ENCODE measurements around the gene GFRA4. TPM values are rescaled to one million over a fixed set of nuclear protein-coding genes. Genes with fewer than 3 reads are reported as not detected.

Gene GFRA4
- polyA plus RNA-seq, 2 donors, result not detected

- Histone ChIP-seq H3K27ac (ENCODE audit: low read depth in 2 of 2, low read length in 1 of 2) (no peak overlapping the region), H3K36me3 (ENCODE audit: control insufficient read depth in 2 of 2, insufficient read depth in 2 of 2, low read length in 1 of 2) (no peaks in the 10 kb centered on the region), H3K9me3 (ENCODE audit: control insufficient read depth in 2 of 2, insufficient read depth in 1 of 2, low read depth in 1 of 2, low read length in 1 of 2) (no peaks in the 10 kb centered on the region), H3K4me3 (ENCODE audit: low read depth in 1 of 2, low read length in 2 of 2) (no peak overlapping the region), H3K27me3 (ENCODE audit: control insufficient read depth in 1 of 2, insufficient read depth in 2 of 2, low read length in 2 of 2) (peaks cover 7 to 10% of the 10 kb centered on the region in 2 donors), H3K4me1 (ENCODE audit: control insufficient read depth in 2 of 2, insufficient read depth in 2 of 2, low read length in 1 of 2) (peaks cover 4 to 8% of the 10 kb centered on the region in 2 donors)
- WGBS, 2 donors, result 84 to 92% methylated on average over 7 of the region's 7 CpGs
These were observed 5.0 kb downstream of the GFRA4 start for GRCh38 chr20:3658019-3658715.

- Histone ChIP-seq H3K9me3 (ENCODE audit: control insufficient read depth in 2 of 2, insufficient read depth in 1 of 2, low read depth in 1 of 2, low read length in 1 of 2) (no peaks in the 10 kb centered on the region), H3K27ac (ENCODE audit: low read depth in 2 of 2, low read length in 1 of 2) (no peak overlapping the region), H3K4me3 (ENCODE audit: low read depth in 1 of 2, low read length in 2 of 2) (no peak overlapping the region), H3K4me1 (ENCODE audit: control insufficient read depth in 2 of 2, insufficient read depth in 2 of 2, low read length in 1 of 2) (peaks cover 0 to 7% of the 10 kb centered on the region in 2 donors), H3K27me3 (ENCODE audit: control insufficient read depth in 1 of 2, insufficient read depth in 2 of 2, low read length in 2 of 2) (no peaks in the 10 kb centered on the region), H3K36me3 (ENCODE audit: control insufficient read depth in 2 of 2, insufficient read depth in 2 of 2, low read length in 1 of 2) (peaks cover 3% of the 10 kb centered on the region in 2 donors)
- 78 to 84% methylated on average over 4 of the region's 4 CpGs for WGBS, 2 donors
These were observed 8.1 kb downstream of the GFRA4 start for GRCh38 chr20:3655131-3655405.

GRCh38 chr20:3654326-3655130, 8.7 kb downstream of the GFRA4 start:
- Histone ChIP-seq H3K4me1 (ENCODE audit: control insufficient read depth in 2 of 2, insufficient read depth in 2 of 2, low read length in 1 of 2) (peaks cover 0 to 7% of the 10 kb centered on the region in 2 donors), H3K36me3 (ENCODE audit: control insufficient read depth in 2 of 2, insufficient read depth in 2 of 2, low read length in 1 of 2) (peaks cover 3 to 4% of the 10 kb centered on the region in 2 donors), H3K4me3 (ENCODE audit: low read depth in 1 of 2, low read length in 2 of 2) (no peak overlapping the region), H3K9me3 (ENCODE audit: control insufficient read depth in 2 of 2, insufficient read depth in 1 of 2, low read depth in 1 of 2, low read length in 1 of 2) (no peaks in the 10 kb centered on the region), H3K27me3 (ENCODE audit: control insufficient read depth in 1 of 2, insufficient read depth in 2 of 2, low read length in 2 of 2) (no peaks in the 10 kb centered on the region), H3K27ac (ENCODE audit: low read depth in 2 of 2, low read length in 1 of 2) (no peak overlapping the region)
- WGBS, 2 donors, result 77% methylated on average over 17 of the region's 17 CpGs

GRCh38 chr20:3653921-3654320, 9.3 kb downstream of the GFRA4 start:
- Histone ChIP-seq H3K36me3 (ENCODE audit: control insufficient read depth in 2 of 2, insufficient read depth in 2 of 2, low read length in 1 of 2) (peaks cover 5 to 7% of the 10 kb centered on the region in 2 donors), H3K4me1 (ENCODE audit: control insufficient read depth in 2 of 2, insufficient read depth in 2 of 2, low read length in 1 of 2) (peaks cover 0 to 7% of the 10 kb centered on the region in 2 donors), H3K27ac (ENCODE audit: low read depth in 2 of 2, low read length in 1 of 2) (no peak overlapping the region), H3K9me3 (ENCODE audit: control insufficient read depth in 2 of 2, insufficient read depth in 1 of 2, low read depth in 1 of 2, low read length in 1 of 2) (no peaks in the 10 kb centered on the region), H3K27me3 (ENCODE audit: control insufficient read depth in 1 of 2, insufficient read depth in 2 of 2, low read length in 2 of 2) (no peaks in the 10 kb centered on the region), H3K4me3 (ENCODE audit: low read depth in 1 of 2, low read length in 2 of 2) (no peak overlapping the region)
- 63 to 68% methylated on average over 2 of the region's 2 CpGs for WGBS, 2 donors

GRCh38 chr20:3652676-3653596, 10.3 kb downstream of the GFRA4 start:
- H3K36me3 ChIP-seq (ENCODE audit: control insufficient read depth in 2 of 2, insufficient read depth in 2 of 2, low read length in 1 of 2), result peaks cover 5 to 7% of the 10 kb centered on the region in 2 donors
- H3K27me3 ChIP-seq (ENCODE audit: control insufficient read depth in 1 of 2, insufficient read depth in 2 of 2, low read length in 2 of 2), result no peaks in the 10 kb centered on the region
- H3K27ac ChIP-seq (ENCODE audit: low read depth in 2 of 2, low read length in 1 of 2), result peak overlapping the region in 1 of 2 donors; percentile 63
- no peak overlapping the region for H3K4me3 ChIP-seq (ENCODE audit: low read depth in 1 of 2, low read length in 2 of 2)
- no peaks in the 10 kb centered on the region for H3K9me3 ChIP-seq (ENCODE audit: control insufficient read depth in 2 of 2, insufficient read depth in 1 of 2, low read depth in 1 of 2, low read length in 1 of 2)
- peaks cover 0 to 3% of the 10 kb centered on the region in 2 donors for H3K4me1 ChIP-seq (ENCODE audit: control insufficient read depth in 2 of 2, insufficient read depth in 2 of 2, low read length in 1 of 2)
- 78 to 85% methylated on average over 10 of the region's 10 CpGs for WGBS, 2 donors

- Histone ChIP-seq H3K36me3 (ENCODE audit: control insufficient read depth in 2 of 2, insufficient read depth in 2 of 2, low read length in 1 of 2) (peaks cover 5 to 7% of the 10 kb centered on the region in 2 donors), H3K4me1 (ENCODE audit: control insufficient read depth in 2 of 2, insufficient read depth in 2 of 2, low read length in 1 of 2) (peaks cover 0 to 3% of the 10 kb centered on the region in 2 donors), H3K9me3 (ENCODE audit: control insufficient read depth in 2 of 2, insufficient read depth in 1 of 2, low read depth in 1 of 2, low read length in 1 of 2) (no peaks in the 10 kb centered on the region), H3K27ac (ENCODE audit: low read depth in 2 of 2, low read length in 1 of 2) (no peak overlapping the region), H3K27me3 (ENCODE audit: control insufficient read depth in 1 of 2, insufficient read depth in 2 of 2, low read length in 2 of 2) (no peaks in the 10 kb centered on the region), H3K4me3 (ENCODE audit: low read depth in 1 of 2, low read length in 2 of 2) (no peak overlapping the region)
- 78 to 95% methylated on average over 9 of the region's 9 CpGs for WGBS, 2 donors
These were observed 11.0 kb downstream of the GFRA4 start for GRCh38 chr20:3652221-3652620.

GRCh38 chr20:3651204-3651962, 11.8 kb downstream of the GFRA4 start:
- Histone ChIP-seq H3K27me3 (ENCODE audit: control insufficient read depth in 1 of 2, insufficient read depth in 2 of 2, low read length in 2 of 2) (no peaks in the 10 kb centered on the region), H3K27ac (ENCODE audit: low read depth in 2 of 2, low read length in 1 of 2) (no peak overlapping the region), H3K36me3 (ENCODE audit: control insufficient read depth in 2 of 2, insufficient read depth in 2 of 2, low read length in 1 of 2) (peaks cover 7 to 8% of the 10 kb centered on the region in 2 donors), H3K9me3 (ENCODE audit: control insufficient read depth in 2 of 2, insufficient read depth in 1 of 2, low read depth in 1 of 2, low read length in 1 of 2) (no peaks in the 10 kb centered on the region), H3K4me3 (ENCODE audit: low read depth in 1 of 2, low read length in 2 of 2) (no peak overlapping the region), H3K4me1 (ENCODE audit: control insufficient read depth in 2 of 2, insufficient read depth in 2 of 2, low read length in 1 of 2) (peaks cover 0 to 3% of the 10 kb centered on the region in 2 donors)
- 75 to 88% methylated on average over 9 of the region's 9 CpGs for WGBS, 2 donors

GRCh38 chr20:3648951-3649350, 14.2 kb downstream of the GFRA4 start:
- Histone ChIP-seq H3K27me3 (ENCODE audit: control insufficient read depth in 1 of 2, insufficient read depth in 2 of 2, low read length in 2 of 2) (no peaks in the 10 kb centered on the region), H3K36me3 (ENCODE audit: control insufficient read depth in 2 of 2, insufficient read depth in 2 of 2, low read length in 1 of 2) (peaks cover 7 to 16% of the 10 kb centered on the region in 2 donors), H3K27ac (ENCODE audit: low read depth in 2 of 2, low read length in 1 of 2) (no peak overlapping the region), H3K4me1 (ENCODE audit: control insufficient read depth in 2 of 2, insufficient read depth in 2 of 2, low read length in 1 of 2) (peaks cover 0 to 3% of the 10 kb centered on the region in 2 donors), H3K4me3 (ENCODE audit: low read depth in 1 of 2, low read length in 2 of 2) (no peak overlapping the region), H3K9me3 (ENCODE audit: control insufficient read depth in 2 of 2, insufficient read depth in 1 of 2, low read depth in 1 of 2, low read length in 1 of 2) (no peaks in the 10 kb centered on the region)
- WGBS, 2 donors, result 87 to 90% methylated on average over 9 of the region's 9 CpGs

GRCh38 chr20:3647473-3647872, 15.7 kb downstream of the GFRA4 start:
- no peaks in the 10 kb centered on the region for H3K27me3 ChIP-seq (ENCODE audit: control insufficient read depth in 1 of 2, insufficient read depth in 2 of 2, low read length in 2 of 2)
- peaks cover 7 to 16% of the 10 kb centered on the region in 2 donors for H3K36me3 ChIP-seq (ENCODE audit: control insufficient read depth in 2 of 2, insufficient read depth in 2 of 2, low read length in 1 of 2)
- no peaks in the 10 kb centered on the region for H3K4me1 ChIP-seq (ENCODE audit: control insufficient read depth in 2 of 2, insufficient read depth in 2 of 2, low read length in 1 of 2)
- no peaks in the 10 kb centered on the region for H3K9me3 ChIP-seq (ENCODE audit: control insufficient read depth in 2 of 2, insufficient read depth in 1 of 2, low read depth in 1 of 2, low read length in 1 of 2)
- no peak overlapping the region for H3K4me3 ChIP-seq (ENCODE audit: low read depth in 1 of 2, low read length in 2 of 2)
- H3K27ac ChIP-seq (ENCODE audit: low read depth in 2 of 2, low read length in 1 of 2), result no peak overlapping the region

Measured in esophagus (tissue), 2 donors.